Measurements from ENCODE around the gene ALG8. TPM values are rescaled to one million over a fixed set of nuclear protein-coding genes. Genes with fewer than 3 reads are reported as not detected.

The ALG8 gene
- polyA plus RNA-seq, 1 of the 3 experiments (the other 2 are of a cell fraction): 42.0 TPM

DNA sequence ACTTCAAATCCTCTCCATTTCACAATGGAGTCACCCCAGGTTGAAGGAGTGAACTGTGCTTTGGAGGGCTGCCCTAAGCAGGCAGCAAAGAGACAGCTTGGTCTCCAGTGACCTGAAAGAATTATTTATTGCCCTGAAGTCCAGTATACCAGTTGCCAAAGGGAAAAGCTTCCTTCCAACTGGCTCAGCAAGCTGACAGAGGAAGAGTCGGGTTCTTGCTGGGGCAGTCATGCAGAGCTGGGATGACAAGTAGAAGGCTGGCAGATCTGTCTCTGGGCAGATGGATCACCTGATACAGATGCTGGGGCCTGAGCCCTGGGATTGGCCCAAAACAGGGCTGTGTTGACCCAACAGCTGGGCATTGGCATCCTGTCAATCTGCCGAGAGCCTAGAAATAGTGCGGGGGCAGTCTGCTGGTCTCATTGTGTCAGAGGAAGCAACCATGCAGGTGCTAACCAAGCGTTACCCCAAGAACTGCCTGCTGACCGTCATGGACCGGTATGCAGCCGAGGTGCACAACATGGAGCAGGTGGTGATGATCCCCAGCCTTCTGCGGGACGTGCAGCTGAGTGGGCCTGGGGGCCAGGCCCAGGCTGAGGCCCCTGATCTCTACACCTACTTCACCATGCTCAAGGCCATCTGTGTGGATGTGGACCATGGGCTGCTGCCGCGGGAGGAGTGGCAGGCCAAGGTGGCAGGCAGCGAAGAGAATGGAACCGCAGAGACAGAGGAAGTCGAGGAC is 75.8 kb downstream of the ALG8 start, which contains the start of gene THRSP:
Gene THRSP, plus strand, starts transcription at position 422 of the 742 bp plus-strand sequence. Its CDS starts 21 bp downstream, at position 443.
- Histone ChIP-seq H3K4me2 (no peak within 1 kb of the TSS), H4K20me1 (ENCODE audit: insufficient read depth) (no peaks in the 10 kb centered on the region), H3K9ac (no peak within 1 kb of the TSS), H3K79me2 (ENCODE audit: insufficient read depth) (no peaks in the 10 kb centered on the region; the same call in 1 of the 2 replicates), H3K4me3 (ENCODE audit: low read depth in 2 of 2, low read length in 1 of 2) (no peak within 1 kb of the TSS), H2AFZ (ENCODE audit: low read depth) (no peak within 1 kb of the TSS), H3K36me3 (replicated peaks in 1 of 2; ENCODE audit: control insufficient read depth in 1 of 2, insufficient read depth in 2 of 2, low read length in 1 of 2) (peaks cover 5 to 10% of the 10 kb centered on the region in 2 experiments), H3K27ac (ENCODE audit: low read depth in 2 of 2, low read length in 1 of 2) (no peak within 1 kb of the TSS), H3K9me2 (no peaks in the 10 kb centered on the region), H3K4me1 (ENCODE audit: control insufficient read depth in 1 of 2, insufficient read depth in 2 of 2, low read depth in 1 of 2, low read length in 1 of 2) (peaks cover 3 to 4% of the 10 kb centered on the region in 2 experiments; a peak in 2 of 4 replicates), H3F3A (replicated peaks; ENCODE audit: insufficient read depth) (peaks cover 6% of the 10 kb centered on the region), H3K27me3 (ENCODE audit: insufficient read depth) (no peaks in the 10 kb centered on the region), H3K9me3 (no peaks in the 10 kb centered on the region)
- no peak for TF ChIP-seq FOSL2 (IDR thresholded peaks at IDR 0.05; ENCODE audit: borderline replicate concordance, low read depth)
- no peak for TF ChIP-seq MAX (IDR thresholded peaks at IDR 0.05; ENCODE audit: low read depth)
- TF ChIP-seq FOXM1 (IDR thresholded peaks at IDR 0.05; ENCODE audit: low read depth): no peak
- TF ChIP-seq ZBTB33 (IDR thresholded peaks at IDR 0.05; ENCODE audit: borderline replicate concordance, low read depth): no peak
- no peak for TF ChIP-seq TAF1 (IDR thresholded peaks at IDR 0.05; ENCODE audit: borderline replicate concordance, low read depth, low read length)
- TF ChIP-seq ELF1 (IDR thresholded peaks at IDR 0.05): no peak
- TF ChIP-seq, protein P1, sequence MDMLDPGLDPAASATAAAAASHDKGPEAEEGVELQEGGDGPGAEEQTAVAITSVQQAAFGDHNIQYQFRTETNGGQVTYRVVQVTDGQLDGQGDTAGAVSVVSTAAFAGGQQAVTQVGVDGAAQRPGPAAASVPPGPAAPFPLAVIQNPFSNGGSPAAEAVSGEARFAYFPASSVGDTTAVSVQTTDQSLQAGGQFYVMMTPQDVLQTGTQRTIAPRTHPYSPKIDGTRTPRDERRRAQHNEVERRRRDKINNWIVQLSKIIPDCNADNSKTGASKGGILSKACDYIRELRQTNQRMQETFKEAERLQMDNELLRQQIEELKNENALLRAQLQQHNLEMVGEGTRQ (IDR thresholded peaks at IDR 0.05; ENCODE audit: borderline replicate concordance, low read depth, low read length): no peak
- no peak for TF ChIP-seq SMC3 (IDR thresholded peaks at IDR 0.05; ENCODE audit: low read depth, low read length)
- ChIA-PET CTCF (no interaction called here), POLR2A (no interaction called here)
- 95% methylated on average over 8 of the region's 14 CpGs for WGBS (ENCODE audit: low lambda C conversion rate)
- DNase-seq: no peak

DNA sequence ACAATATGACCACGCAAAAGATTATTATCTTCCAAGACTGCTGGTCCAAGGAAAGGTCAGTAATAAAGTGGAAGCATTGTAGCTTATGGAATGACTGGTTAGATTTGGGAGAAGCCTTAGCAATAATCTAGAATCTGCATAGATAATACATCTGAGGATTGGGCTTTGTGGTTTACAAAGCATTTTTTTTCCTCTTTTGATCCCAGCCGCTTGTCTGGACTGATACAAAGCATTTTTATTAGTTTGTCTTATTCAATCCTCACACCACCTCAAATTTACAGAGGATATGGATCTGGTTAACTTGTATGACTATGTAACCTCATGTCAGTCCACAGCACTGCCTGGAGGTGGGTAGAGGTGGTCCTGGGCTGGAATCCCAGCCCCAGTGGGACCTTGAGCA is 76.8 kb downstream of the ALG8 start:
- 89% methylated on average over 2 of the region's 2 CpGs for WGBS (ENCODE audit: low lambda C conversion rate)
- Histone ChIP-seq H3K79me2 (ENCODE audit: insufficient read depth) (no peaks in the 10 kb centered on the region; the same call in 1 of the 2 replicates), H3K4me1 (ENCODE audit: control insufficient read depth in 1 of 2, insufficient read depth in 2 of 2, low read depth in 1 of 2, low read length in 1 of 2) (peaks cover 3 to 4% of the 10 kb centered on the region in 2 experiments; a peak in 2 of 4 replicates), H3K4me3 (ENCODE audit: low read depth in 2 of 2, low read length in 1 of 2) (no peak overlapping the region), H3K4me2 (no peak overlapping the region), H3K9ac (no peak overlapping the region), H3F3A (replicated peaks; ENCODE audit: insufficient read depth) (peaks cover 6% of the 10 kb centered on the region), H3K9me2 (no peaks in the 10 kb centered on the region), H3K9me3 (no peaks in the 10 kb centered on the region), H3K27ac (ENCODE audit: low read depth in 2 of 2, low read length in 1 of 2) (no peak overlapping the region), H4K20me1 (ENCODE audit: insufficient read depth) (no peaks in the 10 kb centered on the region), H2AFZ (ENCODE audit: low read depth) (no peak overlapping the region), H3K27me3 (ENCODE audit: insufficient read depth) (no peaks in the 10 kb centered on the region), H3K36me3 (replicated peaks in 1 of 2; ENCODE audit: control insufficient read depth in 1 of 2, insufficient read depth in 2 of 2, low read length in 1 of 2) (peaks cover 3 to 6% of the 10 kb centered on the region in 2 experiments)
- TF ChIP-seq, protein P2, sequence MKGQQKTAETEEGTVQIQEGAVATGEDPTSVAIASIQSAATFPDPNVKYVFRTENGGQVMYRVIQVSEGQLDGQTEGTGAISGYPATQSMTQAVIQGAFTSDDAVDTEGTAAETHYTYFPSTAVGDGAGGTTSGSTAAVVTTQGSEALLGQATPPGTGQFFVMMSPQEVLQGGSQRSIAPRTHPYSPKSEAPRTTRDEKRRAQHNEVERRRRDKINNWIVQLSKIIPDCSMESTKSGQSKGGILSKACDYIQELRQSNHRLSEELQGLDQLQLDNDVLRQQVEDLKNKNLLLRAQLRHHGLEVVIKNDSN (IDR thresholded peaks at IDR 0.05; ENCODE audit: borderline replicate concordance, low read depth): no peak
- TF ChIP-seq RCOR1 (IDR thresholded peaks at IDR 0.05; ENCODE audit: low read length) (no peak), CHD2 (IDR thresholded peaks at IDR 0.05; ENCODE audit: low read length, partially characterized antibody) (no peak)
- TF ChIP-seq, protein P3, sequence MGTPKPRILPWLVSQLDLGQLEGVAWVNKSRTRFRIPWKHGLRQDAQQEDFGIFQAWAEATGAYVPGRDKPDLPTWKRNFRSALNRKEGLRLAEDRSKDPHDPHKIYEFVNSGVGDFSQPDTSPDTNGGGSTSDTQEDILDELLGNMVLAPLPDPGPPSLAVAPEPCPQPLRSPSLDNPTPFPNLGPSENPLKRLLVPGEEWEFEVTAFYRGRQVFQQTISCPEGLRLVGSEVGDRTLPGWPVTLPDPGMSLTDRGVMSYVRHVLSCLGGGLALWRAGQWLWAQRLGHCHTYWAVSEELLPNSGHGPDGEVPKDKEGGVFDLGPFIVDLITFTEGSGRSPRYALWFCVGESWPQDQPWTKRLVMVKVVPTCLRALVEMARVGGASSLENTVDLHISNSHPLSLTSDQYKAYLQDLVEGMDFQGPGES (IDR thresholded peaks at IDR 0.05; ENCODE audit: low read depth, low read length): no peak
- CTCF ChIA-PET: no interaction called here
- POLR2A ChIA-PET: no interaction called here
- no peak for DNase-seq
